Amygdala (tissue), 56 donors: Measurements from ENCODE around the gene RASAL3.

ENCODE experiments used
- DNase-seq, 56 donors: peaks; one replicate each; lab custom pipeline; 2025; lab: John Stamatoyannopoulos, UW

The RASAL3 gene

GRCh38 chr19:15450528-15450890 lies 13.8 kb downstream of the RASAL3 start:
- DNase-seq, result no peak

- DNase-seq, result peak in 50 of 56 donors; percentile 22 to 83 (median 62)
Measured at GRCh38 chr19:15449620-15450527, 14.5 kb downstream of the RASAL3 start, which contains the start of gene WIZ. TSS of gene WIZ (minus strand) at chr19:15449956. CDS start at chr19:15448307, 1,649 bp downstream.

DNA sequence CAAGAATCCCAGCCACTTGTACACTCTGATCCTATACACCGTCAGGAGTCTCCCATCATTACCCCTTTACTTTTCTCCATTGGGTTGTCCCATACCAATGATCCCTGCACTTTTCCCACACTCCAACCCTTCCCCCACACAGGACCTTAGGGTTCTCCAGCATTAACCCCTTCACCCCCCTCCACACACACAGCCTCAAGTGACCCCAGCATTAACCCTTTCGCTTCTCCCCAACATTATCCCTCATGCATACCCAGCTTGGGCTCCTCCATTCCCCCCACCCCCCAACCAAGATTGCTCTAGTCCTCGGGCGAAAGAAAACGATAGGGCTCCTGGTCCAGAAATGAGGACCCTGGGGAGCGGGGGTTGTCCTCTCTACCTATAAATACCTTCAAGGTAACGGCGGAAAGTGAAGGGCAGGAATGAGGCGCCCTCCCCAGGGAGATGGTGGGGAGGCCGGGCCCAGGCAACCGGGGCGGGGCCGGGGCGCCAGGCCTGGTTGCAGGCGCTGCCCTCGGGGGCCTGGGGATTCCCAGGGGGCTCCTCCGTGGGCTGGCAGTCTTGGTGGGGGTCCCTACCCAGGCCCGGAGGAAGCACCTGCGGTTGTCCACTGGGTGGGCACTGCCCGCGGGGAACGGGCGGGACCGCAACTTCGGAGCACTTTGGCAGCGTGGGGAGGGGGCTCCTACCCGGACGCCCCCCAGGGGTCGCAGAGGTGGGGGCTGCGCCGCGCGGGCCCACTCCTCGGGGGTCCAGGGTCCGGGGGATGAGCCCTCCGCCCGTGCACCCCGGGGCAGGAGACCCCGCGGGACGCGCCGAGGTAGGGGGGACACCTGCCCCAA lies 15.3 kb downstream of the RASAL3 start:
- DNase-seq, result peak in 2 of 56 donors; percentile 20 to 52

- DNase-seq, result no peak
Measured at GRCh38 chr19:15448044-15448777, 16.1 kb downstream of the RASAL3 start.

GRCh38 chr19:15447057-15447456 lies 17.3 kb downstream of the RASAL3 start:
- DNase-seq, result no peak

DNA sequence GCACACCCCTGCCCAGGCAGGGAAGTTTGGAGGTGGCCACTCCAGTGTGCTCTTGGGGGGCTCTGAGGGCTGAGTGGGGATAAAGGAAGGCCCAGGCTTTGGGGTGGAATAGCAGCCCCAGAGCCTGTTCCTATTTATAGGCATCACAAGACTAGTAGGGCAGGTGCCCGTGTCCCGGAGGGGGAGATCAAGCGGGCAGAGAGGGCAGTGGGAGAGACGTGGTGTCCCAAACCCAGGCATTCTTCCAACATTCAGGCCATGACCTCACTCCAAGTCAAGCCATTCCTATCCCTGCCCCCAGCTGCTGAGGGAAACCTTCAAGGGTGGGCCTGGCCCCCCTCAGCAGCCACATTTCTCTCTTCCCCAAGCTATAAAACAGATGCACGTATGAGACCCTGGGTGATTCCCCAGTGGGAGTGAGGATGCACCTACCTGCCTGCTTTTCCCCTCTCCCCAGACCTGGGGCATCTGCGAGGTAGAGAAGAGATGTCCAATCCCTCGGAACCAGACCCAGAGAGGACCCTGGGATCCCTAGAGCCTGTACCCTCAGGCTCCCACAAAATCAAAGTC lies 18.5 kb downstream of the RASAL3 start:
- DNase-seq, result no peak

DNA sequence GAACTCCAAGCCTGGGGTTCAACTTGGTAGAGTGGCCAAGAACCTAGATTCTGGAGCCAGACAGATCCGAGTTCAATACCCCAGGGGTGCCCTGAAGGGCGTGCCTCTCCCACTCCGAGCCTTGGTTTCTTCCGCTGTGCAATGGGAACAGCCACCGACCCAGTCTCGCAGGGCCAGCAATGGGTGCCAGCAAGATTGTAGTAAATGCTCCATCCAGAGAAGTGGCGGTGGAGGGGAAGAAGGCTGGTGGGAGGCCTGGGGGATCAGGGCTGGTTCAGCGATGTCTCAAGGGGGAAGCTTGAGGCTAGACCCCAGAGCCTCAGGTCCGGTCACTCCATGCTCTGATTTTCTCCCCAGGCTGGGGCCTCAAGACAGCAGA lies 19.1 kb downstream of the RASAL3 start:
- no peak for DNase-seq

DNA sequence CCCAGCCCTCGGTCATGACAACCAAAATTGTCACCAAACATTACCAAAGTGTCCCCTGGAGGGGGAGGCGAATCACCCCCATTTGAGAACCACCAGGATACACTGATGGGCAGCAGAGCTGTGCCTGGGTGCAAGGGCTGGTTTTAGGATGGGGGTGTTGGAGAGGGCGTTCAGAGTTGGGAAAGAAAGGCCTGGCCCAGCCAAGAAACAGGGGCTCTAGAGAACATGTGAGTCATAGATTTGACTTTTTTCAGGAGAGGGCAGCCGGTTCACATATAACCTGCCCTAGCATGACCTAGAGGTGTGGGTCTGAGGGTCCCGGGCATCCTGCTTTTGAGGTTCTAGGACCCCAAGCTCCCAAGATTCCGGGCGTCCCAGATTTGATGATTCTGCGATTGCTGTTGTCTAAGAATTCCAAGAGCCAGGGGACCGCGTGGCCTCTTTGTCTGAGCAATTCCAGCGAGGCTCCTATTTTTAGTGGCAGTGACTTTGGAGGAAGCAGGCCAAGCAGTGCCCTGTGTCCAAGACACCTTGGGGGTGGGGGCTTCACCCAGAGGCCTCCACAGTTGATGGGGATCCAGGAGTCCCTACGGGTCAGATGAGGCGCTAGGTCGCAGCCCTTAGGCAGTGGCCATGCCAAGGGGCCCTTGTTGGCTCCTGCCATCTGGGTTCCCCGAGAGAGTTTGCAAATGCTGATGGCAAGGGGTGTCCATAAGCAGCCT lies 19.7 kb downstream of the RASAL3 start:
- DNase-seq, result no peak

DNA sequence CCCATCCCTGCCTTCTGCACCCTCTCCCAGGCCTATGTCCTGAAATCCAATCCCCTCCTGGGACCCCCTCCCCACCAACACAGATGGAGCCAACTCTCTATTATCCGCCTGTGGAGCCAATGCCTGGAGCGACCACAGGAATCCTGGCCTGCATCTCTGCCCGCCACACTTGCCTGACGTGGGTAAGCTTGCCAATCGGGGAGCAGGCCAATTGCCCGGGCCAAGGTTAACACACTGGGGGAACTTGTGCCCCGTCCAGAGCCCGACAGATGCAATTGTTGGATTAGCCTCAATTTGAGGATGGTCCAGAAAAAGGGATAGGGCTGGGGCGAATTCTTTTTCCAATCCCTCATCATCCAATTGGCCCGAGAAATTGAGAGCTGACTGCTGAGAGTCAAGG lies 20.5 kb downstream of the RASAL3 start:
- DNase-seq, result peak in 19 of 56 donors; percentile 1 to 58 (median 19)

- no peak for DNase-seq
Measured at GRCh38 chr19:15443325-15443724, 21.0 kb downstream of the RASAL3 start.

DNA sequence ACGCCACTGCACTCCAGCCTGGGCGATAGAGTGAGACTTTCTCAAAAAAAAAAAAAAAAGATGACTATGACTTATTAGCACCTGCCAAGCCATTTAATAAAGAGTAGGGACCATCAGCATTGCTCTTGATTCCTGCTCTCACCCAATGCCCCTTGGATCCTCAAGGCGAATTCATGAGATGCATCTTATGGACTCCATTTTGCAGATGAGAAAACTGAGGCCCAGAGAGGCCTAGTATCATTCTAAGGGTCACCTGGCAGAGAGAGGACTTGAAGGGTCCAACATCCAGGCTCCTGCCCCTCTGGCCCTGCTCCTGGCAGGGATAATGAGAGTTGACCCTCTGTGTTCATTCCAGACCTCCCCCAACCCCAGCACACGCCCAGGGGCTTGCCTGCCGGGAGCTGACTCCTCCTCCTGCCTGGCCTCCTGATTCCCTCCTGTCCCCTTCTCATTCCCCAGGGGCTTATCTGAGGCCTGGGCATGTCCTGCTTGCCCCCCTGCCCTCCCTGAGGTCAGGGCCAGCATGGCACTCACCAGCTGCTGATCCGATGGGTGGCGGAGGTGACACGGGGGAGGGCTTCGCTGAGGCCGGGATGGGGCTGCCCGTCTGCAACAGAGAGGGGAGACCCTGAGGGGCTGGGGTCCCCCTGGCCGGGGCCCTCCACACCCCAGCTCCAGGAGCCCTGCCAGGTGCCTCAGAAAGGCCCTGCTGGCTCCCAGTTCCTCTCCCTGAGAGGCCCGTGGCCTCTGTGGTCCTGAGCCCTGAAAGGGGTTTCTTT lies 22.0 kb downstream of the RASAL3 start:
- DNase-seq, result no peak

GRCh38 chr19:15441317-15441716 lies 23.0 kb downstream of the RASAL3 start:
- DNase-seq, result no peak

DNA sequence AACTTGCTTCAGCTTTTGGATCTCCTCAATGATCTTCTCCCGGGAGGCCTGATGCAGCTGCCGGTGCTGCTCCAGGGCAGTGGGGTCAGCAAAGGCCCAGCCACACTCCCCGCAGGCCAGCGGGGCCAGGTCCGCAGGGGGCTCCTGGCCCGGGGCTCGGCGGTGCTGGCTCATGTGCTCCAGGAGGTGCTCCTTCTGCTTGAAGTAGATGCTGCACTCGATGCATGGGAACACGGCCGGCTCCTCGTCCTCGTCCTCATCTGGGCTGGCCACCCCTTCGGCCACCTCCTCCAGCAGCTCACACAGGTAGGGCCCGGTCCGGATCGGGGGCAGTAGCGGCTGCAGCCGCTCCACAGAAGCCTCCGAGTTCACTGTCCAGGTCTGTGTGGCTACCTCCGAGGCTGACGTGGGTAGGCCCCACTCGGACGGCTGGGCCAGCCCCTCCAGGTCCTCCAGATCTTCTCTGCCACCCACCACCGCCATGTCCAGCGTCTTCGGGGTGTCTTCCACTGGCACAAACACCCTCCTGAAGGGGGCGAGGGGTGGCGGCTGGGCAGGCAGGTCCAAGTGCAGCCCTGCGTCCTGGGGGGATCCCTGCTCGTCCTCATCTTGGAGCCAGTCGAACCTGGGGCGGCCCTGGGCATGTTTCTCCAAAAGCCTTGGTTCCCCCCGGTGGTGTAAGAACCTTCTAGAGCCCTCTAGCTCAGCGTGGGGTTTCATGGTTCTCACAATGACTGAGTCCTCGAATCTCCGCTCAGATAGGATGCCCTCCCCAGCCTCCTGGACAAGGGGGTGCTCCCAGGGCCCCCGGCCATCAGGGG lies 24.3 kb downstream of the RASAL3 start:
- no peak for DNase-seq

GRCh38 chr19:15439078-15439799 lies 25.1 kb downstream of the RASAL3 start:
- DNase-seq, result no peak

GRCh38 chr19:15438577-15438976 lies 25.8 kb downstream of the RASAL3 start:
- DNase-seq, result no peak

- no peak for DNase-seq
Measured at GRCh38 chr19:15438124-15438496, 26.2 kb downstream of the RASAL3 start.

GRCh38 chr19:15437355-15438123 lies 26.8 kb downstream of the RASAL3 start:
- no peak for DNase-seq
